Stimulated activated CD8-positive, alpha-beta memory T cell treated with anti-CD3 and anti-CD28 coated beads, Interleukin-4, amount 100 ng/mL, for 4 hours (primary cell): ENCODE measurements around the gene RSPH9.

ENCODE experiments used
- DNase-seq, 2 donors: peaks; one replicate each; pipeline ENCODE4 v3.0.0-alpha.2; 2020; ENCODE audit warnings: low read depth in 2 of 2, low spot score in 1 of 2

RSPH9 gene, protein sequence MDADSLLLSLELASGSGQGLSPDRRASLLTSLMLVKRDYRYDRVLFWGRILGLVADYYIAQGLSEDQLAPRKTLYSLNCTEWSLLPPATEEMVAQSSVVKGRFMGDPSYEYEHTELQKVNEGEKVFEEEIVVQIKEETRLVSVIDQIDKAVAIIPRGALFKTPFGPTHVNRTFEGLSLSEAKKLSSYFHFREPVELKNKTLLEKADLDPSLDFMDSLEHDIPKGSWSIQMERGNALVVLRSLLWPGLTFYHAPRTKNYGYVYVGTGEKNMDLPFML

DNA sequence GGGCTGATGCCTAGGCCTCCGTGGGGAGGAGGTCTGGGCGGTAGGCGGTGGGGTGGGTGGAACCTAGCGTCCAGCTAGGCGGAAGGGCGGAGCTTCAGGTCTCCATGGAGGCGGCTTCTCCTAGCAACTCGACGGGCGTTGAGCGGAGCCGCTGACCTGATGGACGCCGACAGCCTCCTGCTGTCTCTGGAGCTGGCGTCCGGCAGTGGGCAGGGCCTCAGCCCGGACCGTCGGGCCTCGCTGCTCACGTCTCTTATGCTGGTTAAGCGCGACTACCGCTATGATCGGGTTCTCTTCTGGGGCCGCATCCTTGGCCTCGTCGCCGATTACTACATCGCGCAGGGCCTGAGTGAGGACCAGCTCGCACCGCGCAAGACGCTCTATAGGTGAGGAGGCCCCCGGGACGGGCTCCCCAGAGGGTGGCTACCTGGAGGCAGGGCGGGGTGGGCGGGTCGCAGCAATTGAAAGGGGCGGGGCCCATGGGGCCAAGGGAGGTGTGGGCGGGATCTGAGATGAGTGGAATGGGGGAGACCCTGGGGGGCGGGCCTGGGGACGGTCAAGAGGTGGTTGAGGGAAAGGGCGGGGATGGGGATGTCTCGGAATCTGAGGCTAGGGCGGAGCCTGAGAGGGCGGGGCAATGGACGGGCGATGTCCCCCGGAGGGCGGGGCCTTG lies at the start of gene RSPH9:
Gene RSPH9, plus strand, starts transcription at position 97 of the 673 bp plus-strand sequence. Its CDS starts 63 bp downstream, at position 160.
- DNase-seq = peak; percentile 27

DNA sequence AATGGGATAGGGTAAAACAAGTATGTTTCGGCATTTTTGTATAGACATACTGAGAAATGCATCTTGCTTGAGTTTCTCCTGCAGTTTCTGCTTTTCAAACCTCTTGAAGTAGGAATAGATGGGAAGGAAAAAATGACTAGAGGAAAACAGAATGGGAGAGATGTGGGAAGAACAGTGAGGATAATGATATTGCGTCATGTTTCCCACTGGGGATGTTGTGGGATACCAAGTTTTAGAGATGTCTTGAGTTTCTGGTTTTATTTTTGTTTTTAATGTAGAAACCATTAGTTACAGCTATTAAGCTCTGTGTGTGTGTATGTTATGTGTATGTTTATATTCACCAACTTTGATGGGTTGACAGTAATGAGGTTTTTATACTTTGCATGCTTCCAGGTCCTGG lies 44.2 kb upstream of the RSPH9 start:
- DNase-seq = no peak

DNA sequence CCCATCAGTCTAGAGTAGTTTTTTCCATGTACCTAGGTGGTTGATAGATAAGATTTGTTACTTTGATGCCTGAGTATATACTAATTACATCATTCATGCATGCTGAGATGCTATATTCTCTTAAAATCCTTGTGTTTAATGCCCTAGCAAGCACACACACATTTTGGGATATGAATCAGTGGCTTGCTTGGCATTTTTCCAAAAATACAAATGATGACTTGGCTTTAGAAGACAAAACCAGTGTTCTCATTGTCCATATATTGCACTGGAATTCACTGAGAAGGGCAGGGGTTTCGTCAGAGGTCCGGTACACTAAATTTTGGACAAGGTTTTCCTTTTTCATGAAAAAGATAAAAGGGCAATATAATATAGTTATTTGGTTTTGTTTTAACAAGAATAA lies 40.7 kb upstream of the RSPH9 start:
- no peak for DNase-seq

DNA sequence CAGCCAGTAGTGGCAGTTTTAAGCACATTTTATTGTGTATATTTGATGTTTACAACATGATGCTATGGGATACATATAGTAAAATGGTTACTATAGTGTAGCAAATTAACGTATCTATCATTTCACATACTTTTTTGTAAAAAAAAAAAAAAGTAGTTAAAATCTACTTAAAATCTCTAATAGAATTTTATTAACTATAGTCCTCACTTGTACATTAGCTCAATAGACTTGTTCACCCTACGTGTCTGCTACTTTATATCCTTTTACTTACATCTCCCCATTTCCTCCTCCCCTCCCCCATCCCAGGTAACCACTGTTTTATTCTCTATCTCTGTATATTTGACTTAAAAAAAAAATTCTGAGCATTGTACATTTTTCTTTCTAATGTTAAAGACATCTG lies 38.8 kb upstream of the RSPH9 start:
- no peak for DNase-seq

DNA sequence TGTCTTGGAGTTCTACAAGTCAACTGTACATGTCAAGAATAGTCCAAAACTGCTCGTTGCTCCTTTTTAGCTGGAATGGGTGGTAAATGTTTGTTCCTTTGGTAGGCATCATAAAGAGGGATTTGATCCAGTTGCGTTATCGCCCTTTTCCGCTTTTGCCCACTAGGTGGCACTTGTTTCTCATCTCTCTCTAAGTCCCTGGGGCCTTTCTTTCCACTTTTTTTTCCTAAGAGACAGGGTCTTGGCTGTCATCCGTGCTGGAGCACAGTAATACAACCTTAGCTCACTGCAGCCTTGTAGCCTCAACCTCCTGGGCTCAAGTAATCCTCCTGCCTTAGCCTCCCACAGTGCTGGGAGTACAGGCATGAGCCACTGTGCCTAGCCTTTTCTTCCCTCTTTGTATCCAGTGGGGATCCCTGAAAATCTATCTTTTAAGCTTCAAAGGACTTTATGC lies 36.5 kb upstream of the RSPH9 start:
- peak in 1 of 2 donors; percentile 38 for DNase-seq

DNA sequence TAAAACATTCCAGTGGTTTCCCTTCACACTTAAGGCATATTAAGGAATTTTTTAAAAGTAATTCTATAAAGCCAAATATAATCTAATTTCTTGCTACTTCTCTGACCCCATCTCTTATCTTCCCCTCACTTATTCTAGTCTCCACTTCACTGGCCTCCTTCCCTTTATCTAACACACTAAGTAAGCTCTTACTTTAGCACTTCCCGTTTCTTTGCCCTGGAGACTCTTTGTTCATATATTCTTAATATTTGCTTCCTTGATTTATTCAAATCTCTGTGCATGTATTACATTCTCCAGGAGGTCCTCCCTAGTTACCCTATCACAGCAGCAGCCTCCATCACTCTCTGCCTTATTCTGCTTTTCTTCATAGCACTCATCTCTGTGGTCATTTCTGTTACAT lies 36.0 kb upstream of the RSPH9 start:
- no peak for DNase-seq

DNA sequence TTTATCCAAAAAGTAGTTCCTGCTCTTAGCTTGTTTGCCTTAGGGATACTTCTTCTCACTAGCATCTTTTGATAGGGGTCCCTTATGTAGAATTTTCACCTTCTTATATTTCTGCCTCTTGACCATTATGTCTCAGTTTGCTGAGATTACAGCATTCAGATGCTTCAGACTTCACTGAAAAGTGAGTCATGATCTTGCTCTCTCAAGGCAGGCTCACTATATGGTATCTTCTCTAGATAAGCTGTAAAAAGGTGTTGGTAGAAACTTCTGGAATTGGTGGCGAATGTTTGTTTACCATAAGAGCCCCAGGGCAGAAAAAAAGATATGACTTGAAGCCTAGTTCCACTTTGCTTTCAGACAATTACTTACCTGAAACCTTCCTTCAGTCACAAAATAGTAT lies 35.4 kb upstream of the RSPH9 start:
- DNase-seq = no peak

DNA sequence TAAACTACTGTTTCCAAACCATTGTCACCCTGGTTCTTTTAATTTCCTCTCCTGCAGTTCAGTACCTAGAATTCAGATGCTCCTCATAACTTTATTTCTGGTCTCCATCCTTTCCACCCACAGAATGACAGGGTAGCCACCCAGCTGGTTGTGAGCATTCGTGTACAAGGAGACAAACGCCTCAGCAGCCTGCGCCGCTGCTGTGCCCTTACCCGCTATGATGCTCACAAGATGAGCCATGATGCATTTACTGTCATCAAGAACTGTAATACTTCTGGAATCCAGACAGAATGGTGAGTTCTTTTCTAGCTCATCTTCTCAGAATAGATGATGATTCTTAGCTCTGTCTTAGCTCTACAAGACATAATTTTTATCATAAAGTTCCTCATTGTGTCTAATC lies 34.4 kb upstream of the RSPH9 start:
- no peak for DNase-seq

DNA sequence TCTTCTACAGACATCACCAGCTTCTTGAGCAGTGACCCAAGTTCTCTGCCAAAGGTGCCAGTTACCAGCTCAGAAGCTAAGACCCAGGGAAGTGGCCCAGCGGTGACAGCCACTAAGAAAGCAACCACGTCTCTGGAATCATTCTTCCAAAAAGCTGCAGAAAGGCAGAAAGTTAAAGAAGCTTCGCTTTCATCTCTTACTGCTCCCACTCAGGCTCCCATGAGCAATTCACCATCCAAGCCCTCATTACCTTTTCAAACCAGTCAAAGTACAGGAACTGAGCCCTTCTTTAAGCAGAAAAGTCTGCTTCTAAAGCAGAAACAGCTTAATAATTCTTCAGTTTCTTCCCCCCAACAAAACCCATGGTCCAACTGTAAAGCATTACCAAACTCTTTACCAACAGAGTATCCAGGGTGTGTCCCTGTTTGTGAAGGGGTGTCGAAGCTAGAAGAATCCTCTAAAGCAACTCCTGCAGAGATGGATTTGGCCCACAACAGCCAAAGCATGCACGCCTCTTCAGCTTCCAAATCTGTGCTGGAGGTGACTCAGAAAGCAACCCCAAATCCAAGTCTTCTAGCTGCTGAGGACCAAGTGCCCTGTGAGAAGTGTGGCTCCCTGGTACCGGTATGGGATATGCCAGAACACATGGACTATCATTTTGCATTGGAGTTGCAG lies 31.0 kb upstream of the RSPH9 start:
- DNase-seq = no peak

DNA sequence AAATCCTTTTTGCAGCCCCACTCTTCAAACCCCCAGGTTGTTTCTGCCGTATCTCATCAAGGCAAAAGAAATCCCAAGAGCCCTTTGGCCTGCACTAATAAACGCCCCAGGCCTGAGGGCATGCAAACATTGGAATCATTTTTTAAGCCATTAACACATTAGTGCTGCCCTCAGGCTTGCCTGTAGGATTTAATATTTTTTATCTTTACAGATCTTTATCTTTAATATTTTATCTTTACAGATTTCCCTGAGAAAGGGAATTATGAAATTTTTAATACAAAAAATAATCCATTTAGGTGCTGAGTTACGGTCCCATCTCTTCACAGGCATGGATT lies 30.5 kb upstream of the RSPH9 start:
- no peak for DNase-seq

DNA sequence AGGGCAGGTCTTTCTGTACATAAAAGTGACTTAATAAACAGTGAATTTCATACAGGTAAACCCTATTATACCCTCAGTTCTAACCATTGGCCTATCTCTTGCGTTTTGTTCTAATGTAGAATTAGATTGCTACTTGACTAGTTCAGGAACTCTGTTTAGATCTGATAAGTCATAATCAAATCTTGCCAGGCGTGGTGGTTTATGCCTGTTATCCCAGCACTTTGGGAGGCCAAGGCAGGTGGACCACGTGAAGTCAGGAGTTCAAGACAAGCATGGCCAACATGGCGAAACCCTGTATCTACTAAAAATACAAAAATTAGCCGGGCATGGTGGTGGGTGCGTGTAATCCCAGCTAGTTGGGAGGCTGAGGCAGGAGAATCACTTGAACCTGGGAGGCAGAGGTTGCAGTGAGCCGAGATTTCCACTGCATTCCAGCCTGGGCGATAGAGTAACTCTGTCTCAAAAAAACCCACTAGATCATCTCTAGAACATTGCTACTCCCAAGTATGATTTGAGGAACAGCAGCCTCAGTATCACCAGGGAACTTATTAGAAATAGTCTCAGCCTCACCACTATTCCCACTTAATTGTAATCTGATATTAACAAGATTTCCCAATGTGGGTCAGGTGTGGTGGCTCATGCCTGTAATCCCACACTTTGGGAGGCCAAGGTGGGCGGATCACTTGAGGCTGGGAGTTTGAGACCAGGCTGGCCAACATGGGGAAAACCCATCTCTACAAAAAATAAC lies 27.9 kb upstream of the RSPH9 start:
- DNase-seq = no peak

DNA sequence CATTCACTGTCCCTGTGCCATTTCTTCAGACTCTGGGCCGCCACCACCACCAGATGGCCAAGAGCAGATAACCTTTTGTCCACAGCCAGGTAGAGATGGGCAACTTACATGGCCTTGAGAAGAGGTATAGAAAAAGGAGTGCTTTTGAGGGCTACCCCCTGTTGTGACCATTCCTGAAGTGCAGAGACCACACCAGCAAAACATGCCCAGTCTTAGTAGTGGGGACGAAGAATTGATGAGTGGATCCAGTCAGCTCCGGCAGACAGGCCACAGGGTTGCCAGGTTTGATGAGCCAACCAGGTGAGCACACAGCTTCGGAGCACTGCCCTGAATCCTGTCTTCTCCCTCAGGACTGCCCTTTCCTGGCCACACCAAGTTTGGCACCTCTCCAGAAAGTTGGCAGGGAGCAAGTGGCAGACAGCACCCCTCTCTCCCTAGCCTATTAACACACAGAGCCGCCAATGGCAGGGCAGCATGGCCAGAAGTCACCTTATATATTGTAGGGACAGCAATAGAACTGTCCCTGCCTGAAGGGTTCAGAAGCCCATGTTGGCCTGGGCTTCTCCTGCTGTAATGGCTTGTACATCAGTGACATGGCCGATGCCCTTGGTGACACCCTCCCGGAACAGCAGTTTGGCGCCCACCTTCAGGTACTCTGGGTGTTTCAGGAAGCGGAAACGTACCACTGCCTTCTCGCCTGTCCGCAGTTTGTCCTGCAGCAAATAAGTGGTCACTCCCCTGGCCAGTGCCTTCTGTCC lies 23.6 kb upstream of the RSPH9 start:
- no peak for DNase-seq

DNA sequence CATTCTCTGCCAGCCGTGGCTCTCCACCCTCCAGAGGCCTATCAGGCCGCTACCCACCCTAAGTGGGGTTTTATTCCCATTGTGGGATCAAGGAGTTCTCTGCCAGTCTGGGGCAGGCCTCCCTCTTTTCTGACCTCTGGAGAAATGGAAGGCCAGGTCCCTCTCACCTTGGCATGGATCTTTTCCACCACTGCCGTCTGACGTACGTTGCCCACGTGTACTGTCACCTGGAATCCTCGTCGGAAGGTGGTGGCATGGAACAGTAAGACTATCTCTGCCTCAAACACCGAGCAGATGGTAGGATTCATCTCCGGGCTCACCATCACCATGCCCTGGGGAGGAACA lies 23.0 kb upstream of the RSPH9 start:
- no peak for DNase-seq

DNA sequence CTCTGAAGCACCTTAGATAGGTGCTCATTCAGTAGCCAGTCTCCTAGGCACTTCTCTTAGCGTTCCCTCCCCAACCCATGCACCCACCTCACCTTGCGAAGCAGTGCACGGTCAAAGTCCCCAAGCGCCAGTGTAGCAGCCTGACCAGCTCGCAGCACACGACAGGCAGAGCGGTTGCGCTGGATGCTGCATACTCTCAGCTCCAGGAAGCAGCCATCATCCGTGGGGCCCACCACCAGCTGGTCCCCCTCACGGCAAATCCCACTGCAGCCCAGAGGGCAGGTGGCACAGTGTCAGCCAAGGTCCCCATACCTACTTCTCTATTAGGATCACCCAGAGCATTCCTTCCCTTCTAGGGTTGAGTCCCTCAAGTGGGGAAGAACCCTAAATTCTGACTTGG lies 22.3 kb upstream of the RSPH9 start:
- no peak for DNase-seq

DNA sequence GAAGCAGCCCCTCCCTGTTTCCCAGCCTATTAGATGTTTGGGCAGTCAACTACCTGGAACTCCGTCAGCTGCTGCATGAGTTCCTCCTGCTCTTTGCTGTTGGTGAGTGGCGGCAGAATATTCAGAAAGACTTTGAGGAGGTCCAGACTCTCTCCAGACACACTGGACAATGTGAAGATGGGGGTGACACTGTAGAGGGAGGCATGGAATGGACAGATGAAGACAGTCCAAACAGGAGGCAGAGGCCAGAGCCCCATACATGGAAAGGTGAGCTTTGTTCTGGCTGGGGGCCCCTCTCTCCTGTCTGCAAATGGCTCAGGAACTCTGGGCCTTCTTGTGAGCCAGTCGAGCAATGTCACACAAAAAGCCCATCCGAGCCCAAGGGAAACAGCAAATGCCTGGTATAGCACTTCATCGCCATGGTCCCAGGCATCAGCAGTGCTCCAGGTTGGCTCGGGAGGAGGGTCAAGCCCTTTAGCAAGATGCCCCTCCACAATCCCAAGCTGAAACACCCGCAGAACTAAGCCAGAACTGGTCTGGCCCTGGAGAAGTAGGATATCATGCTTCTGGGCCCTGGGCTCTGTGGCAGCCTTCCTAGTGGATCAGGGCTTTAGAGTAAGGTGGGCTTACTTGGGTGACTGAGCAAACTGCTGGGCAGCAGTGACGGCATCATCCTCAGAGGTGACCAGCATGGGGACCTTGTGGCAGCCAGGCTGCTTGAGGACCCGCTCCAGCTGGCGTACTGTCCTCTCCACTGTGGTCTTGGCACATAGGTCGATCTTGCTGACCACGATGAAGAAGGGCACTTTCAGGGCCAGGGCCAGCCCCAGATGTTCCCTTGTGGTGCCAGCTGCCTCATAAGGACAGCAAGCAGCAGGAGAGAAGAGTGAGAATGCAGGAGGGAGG lies 20.7 kb upstream of the RSPH9 start:
- DNase-seq = no peak

DNA sequence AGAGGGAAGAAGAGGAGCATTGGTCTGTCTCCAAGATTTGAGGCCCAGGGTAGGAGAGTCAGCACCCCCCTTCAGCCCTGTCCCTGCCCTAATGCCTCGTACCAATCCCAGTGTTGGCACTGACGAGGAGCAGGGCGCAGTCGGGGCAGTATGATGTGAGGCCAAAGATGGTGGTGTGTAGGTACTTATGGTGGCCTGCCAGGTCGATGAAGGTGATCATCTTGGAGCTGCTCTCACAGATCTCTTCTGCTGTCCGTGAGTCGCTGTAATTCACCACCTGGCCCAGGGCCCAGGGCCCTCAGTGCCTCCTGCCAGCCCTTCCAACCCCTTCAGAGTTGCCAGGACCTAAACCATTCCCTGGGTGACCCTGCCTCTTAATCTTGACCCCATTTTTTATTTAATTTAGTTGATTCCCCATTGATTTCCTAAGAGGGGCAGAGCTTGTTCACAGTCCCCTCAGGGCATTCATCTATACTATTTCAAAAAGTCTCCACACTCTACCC lies 20.0 kb upstream of the RSPH9 start:
- no peak for DNase-seq

DNA sequence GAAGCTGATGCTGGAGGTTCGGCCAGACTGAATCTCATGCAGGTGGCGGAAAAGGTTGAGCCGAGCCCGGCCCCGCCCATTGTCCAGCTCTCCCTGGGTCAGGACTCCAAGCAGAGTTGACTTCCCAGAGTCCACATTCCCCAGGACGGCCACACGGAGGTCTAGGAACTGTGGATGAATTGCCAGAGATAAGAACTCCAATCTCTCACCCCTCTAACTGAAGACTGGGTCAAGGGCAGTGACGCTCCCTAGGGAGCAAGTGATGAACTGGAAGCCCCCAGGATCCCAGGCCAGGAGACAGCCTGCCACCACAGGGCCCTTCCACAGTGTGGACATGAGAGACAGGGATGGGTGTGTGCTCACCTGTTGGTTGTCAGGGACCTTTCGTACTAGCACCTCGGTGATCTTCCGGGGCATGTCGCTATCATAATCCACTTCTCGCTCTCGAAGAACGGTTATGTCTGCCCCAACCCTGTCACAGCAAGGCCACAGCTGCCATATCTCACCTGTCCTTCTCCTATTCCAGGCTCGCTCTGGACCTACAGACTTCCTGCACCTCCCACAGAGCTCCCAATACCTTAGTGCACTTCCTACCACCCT lies 19.3 kb upstream of the RSPH9 start:
- no peak for DNase-seq

DNA sequence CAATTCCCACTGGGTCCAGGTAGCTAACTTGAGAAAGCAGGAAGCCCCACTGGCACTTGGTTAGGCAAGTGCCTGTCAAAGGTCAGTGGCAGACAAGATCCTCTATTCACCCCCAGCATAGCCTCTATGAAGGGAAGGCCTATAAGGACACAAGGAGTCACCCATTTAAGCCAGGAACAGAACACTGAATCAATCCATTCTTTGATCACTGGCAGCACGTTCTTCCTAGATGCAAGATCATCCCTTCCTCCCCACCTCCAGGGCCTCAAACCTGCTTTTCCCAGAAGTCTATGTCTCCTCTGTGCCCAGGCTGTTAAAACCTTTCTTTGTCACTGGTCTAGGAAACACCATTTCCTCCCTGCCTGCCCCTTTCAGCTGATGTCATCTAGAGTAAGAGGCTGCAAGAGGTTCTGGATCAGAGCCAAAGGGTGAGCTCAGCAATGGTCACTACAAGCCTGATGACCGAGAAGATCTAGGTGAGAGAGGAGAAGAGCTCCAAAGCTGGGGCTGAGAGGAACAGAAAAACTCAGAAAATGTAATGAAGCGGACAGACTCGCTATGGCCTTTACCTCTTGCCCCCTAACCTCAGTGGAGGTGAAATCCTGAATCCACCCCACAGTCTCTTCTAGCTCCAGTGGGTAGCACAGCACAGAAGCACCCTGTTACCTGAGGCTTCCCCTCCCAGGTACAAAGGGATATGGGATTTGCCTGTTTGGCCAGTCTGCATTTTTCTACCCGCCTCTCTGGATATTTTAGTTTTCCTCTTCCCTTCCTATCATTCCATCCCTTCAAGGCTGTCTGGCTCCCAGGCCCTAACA lies 17.6 kb upstream of the RSPH9 start:
- DNase-seq = no peak
